Upper lobe of left lung (tissue), 6 donors: ENCODE data around the gene PTPN11. TPM values are rescaled to one million over a fixed set of nuclear protein-coding genes. Genes with fewer than 3 reads are reported as not detected.
"Not testable (repeated sequence)": the region's sequence is repeated elsewhere in the genome, so short reads cannot be mapped to it uniquely, and the experiment has no call there.

ENCODE experiments used
- ATAC-seq, 2 donors: fragments of 200-7000 bp; cut with Tn5 transposase; one replicate each; pipeline ENCODE4 v1.9.1; 2022; ENCODE audit warnings: mild to moderate bottlenecking in 2 of 2, moderate library complexity in 2 of 2; ENCODE audit not compliant: low FRiP score in 2 of 2
- DNase-seq, 2 donors: peaks; one replicate each; pipeline ENCODE4 v3.0.0-alpha.2; 2019 to 2020
- H3K27ac ChIP-seq, 4 donors: fragments of 200-600 bp; sonication (generic); one replicate each; pipeline ENCODE4 v1.5.1; 2016 to 2019
- H3K27me3 ChIP-seq, 4 donors: fragments of 200-600 bp; sonication (generic); one replicate each; pipeline ENCODE4 v1.5.1; 2017 to 2019
- H3K36me3 ChIP-seq, 4 donors: fragments of 200-600 bp; sonication (generic); one replicate each; pipeline ENCODE4 v1.5.1; 2016 to 2019
- H3K4me1 ChIP-seq, 4 donors: fragments of 200-600 bp; sonication (generic); one replicate each; pipeline ENCODE4 v1.5.1; 2018 to 2019
- H3K4me3 ChIP-seq, 4 donors: fragments of 200-600 bp; sonication (generic); one replicate each; pipeline ENCODE4 v1.5.1; 2017 to 2019; ENCODE audit warnings: mild to moderate bottlenecking in 2 of 4, moderate library complexity in 1 of 4
- H3K9me3 ChIP-seq, 4 donors: fragments of 200-600 bp; sonication (generic); one replicate each; pipeline ENCODE4 v1.5.1; 2018 to 2019
- EP300 ChIP-seq, 4 donors: sonication (generic); formaldehyde crosslinking; IDR thresholded peaks; one replicate each; pipeline ENCODE4 v1.5.1; 2017; ENCODE audit warnings: antibody characterized with exemption in 4 of 4, control low read depth in 2 of 4
- POLR2A ChIP-seq, 4 donors: fragments of 450-650 bp; IDR thresholded peaks; one replicate each; pipeline ENCODE4 v1.5.1; 2016 to 2017; ENCODE audit warnings: antibody characterized with exemption in 4 of 4, mild to moderate bottlenecking in 2 of 4
- POLR2AphosphoS5 ChIP-seq, 2 donors: sonication (generic); formaldehyde crosslinking; IDR thresholded peaks; one replicate each; pipeline ENCODE4 v1.5.1; 2017; ENCODE audit warnings: antibody characterized with exemption in 2 of 2
- WGBS, 2 donors: methylation state at CpG; one replicate each; pipeline ENCODE4 v1.1.5; 2017 to 2018; 5-methylcytosine and 5-hydroxymethylcytosine counted together
- total RNA-seq, 6 donors: library from RNA; depleted of rRNA in 4 of 6; stranded (reverse); fragments of >200 nt in 4 of 6; gene quantifications; one replicate each; pipeline versions ENCODE4 v1.1.0 to v1.2.1, GENCODE V29; 2016 to 2021
- TF ChIP-seq, protein P1 (sequence below), 6 experiments: fragments of 450-650 bp in 4 of 6; fragments of 200-600 bp in 2 of 6; sonication (generic) in 2 of 6; IDR thresholded peaks; one replicate each; pipeline ENCODE4 v1.5.1; 2016 to 2019; ENCODE audit warnings: antibody characterized with exemption in 6 of 6
- donor health status: DM: no; HTN: no; CAD: no; lungs with moderate emphysema.
- donor health status: DM: no; HTN: yes; CAD: no; lungs with severe emphysema.

PTPN11 gene
- total RNA-seq, 6 donors from 2014 or later: 52.0 to 99.1 (median 84.5) TPM

- Histone ChIP-seq H3K4me3 (no peak overlapping the region), H3K27me3 (no peaks in the 10 kb centered on the region), H3K36me3 (no peaks in the 10 kb centered on the region), H3K27ac (no peak overlapping the region), H3K9me3 (no peaks in the 10 kb centered on the region), H3K4me1 (peaks cover 0 to 5% (median 0%) of the 10 kb centered on the region in 4 donors)
- DNase-seq (no peak), ATAC-seq (no peak)
- TF ChIP-seq POLR2AphosphoS5 (IDR thresholded peaks at IDR 0.05) (no peak), EP300 (IDR thresholded peaks at IDR 0.05) (no peak), POLR2A (IDR thresholded peaks at IDR 0.05) (no peak)
- TF ChIP-seq, protein P1, sequence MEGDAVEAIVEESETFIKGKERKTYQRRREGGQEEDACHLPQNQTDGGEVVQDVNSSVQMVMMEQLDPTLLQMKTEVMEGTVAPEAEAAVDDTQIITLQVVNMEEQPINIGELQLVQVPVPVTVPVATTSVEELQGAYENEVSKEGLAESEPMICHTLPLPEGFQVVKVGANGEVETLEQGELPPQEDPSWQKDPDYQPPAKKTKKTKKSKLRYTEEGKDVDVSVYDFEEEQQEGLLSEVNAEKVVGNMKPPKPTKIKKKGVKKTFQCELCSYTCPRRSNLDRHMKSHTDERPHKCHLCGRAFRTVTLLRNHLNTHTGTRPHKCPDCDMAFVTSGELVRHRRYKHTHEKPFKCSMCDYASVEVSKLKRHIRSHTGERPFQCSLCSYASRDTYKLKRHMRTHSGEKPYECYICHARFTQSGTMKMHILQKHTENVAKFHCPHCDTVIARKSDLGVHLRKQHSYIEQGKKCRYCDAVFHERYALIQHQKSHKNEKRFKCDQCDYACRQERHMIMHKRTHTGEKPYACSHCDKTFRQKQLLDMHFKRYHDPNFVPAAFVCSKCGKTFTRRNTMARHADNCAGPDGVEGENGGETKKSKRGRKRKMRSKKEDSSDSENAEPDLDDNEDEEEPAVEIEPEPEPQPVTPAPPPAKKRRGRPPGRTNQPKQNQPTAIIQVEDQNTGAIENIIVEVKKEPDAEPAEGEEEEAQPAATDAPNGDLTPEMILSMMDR (IDR thresholded peaks at IDR 0.05): no peak
These were observed 21.0 kb downstream of the PTPN11 start for GRCh38 chr12:112439769-112440168.

DNA sequence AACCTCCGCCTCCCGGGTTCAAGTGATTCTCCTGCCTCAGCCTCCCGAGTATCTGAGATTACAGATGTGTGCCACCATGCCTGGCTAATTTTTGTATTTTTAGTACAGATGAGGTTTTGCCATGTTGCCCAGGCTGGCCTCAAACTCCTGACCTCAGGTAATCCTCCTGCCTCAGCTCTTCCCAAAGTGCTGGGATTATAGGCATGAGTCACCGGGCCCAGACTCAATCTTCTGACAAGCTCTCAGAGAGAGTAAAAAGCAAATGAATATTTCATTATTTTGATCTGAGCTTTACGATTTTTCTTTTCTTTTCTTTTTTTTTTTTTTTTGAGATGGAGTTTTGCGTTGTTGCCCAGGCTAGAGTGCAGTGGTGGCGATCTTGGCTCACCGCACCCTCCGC, 21.9 kb downstream of the PTPN11 start:
- H3K9me3 ChIP-seq, H3K27me3 ChIP-seq, ATAC-seq, H3K36me3 ChIP-seq, DNase-seq, H3K4me1 ChIP-seq, H3K4me3 ChIP-seq, H3K27ac ChIP-seq: not testable (repeated sequence)
- 97% methylated on average over 9 of the region's 9 CpGs for WGBS, 2 donors

DNA sequence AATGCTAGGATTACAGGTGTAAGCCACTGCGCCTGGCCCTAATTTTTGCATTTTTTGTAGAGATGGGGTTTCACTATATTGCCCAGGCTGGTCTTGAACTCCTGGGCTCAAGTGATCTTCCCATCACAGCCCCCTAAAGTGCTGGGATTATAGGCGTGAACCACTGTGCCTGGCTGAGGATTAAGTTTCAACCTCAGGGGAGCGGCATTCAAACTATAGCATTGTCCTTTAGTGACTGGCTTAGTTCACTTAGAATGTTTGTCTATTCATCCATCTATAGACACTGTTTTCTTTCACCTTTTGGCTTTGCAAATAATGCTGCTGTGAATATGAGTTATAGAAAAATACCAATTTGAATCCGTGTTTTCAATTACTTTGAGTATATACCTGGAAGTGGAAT, 25.2 kb downstream of the PTPN11 start:
- 89 to 93% methylated on average over 4 of the region's 4 CpGs for WGBS, 2 donors
- no peaks in the 10 kb centered on the region for H3K27me3 ChIP-seq
- peaks cover 2 to 30% (median 10%) of the 10 kb centered on the region in 4 donors for H3K36me3 ChIP-seq
- peaks cover 0 to 6% (median 0%) of the 10 kb centered on the region in 4 donors for H3K4me1 ChIP-seq
- H3K27ac ChIP-seq: no peak overlapping the region
- no peak overlapping the region for H3K4me3 ChIP-seq
- no peak for ATAC-seq
- DNase-seq: no peak
- TF ChIP-seq POLR2AphosphoS5 (IDR thresholded peaks at IDR 0.05) (no peak), EP300 (IDR thresholded peaks at IDR 0.05) (no peak), POLR2A (IDR thresholded peaks at IDR 0.05) (no peak)
- TF ChIP-seq, protein P1 (IDR thresholded peaks at IDR 0.05): no peak
- no peaks in the 10 kb centered on the region for H3K9me3 ChIP-seq

DNA sequence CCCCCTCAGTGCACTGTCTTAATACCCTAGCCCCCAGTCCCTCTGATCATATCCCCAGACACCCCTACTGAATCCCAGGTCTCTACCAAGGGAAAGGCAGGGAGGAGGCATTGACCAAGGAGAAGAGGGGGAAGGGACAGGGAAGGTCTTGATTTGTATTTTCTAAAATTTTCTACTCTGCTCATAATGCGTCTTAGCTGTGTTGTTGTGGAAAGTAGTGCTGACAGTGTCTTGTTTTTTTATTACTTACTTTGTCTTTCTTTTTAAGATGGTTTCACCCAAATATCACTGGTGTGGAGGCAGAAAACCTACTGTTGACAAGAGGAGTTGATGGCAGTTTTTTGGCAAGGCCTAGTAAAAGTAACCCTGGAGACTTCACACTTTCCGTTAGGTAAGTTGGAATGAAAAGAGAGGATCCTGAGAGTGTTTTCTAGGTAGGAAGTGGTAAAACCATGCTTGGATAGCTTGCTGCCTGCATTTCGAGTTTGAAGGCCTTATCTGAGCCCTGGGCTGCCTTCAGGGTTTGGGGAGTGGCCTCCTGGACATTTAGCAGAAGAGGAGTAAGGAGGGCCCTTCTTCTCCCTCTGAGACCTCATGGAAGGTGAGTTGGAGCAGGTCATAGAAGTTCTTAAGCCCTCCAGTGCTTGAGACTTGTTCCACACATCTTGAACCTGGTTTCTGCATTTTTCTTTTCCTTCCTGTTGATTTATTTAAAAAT, 27.4 kb downstream of the PTPN11 start:
- Histone ChIP-seq H3K27me3 (no peaks in the 10 kb centered on the region), H3K36me3 (peaks cover 6 to 52% (median 25%) of the 10 kb centered on the region in 4 donors), H3K27ac (no peak overlapping the region), H3K4me1 (peaks cover 0 to 6% (median 0%) of the 10 kb centered on the region in 4 donors), H3K9me3 (no peaks in the 10 kb centered on the region), H3K4me3 (no peak overlapping the region)
- TF ChIP-seq, protein P1 (IDR thresholded peaks at IDR 0.05): no peak
- TF ChIP-seq EP300 (IDR thresholded peaks at IDR 0.05) (no peak), POLR2A (IDR thresholded peaks at IDR 0.05) (no peak), POLR2AphosphoS5 (IDR thresholded peaks at IDR 0.05) (no peak)
- no peak for DNase-seq
- ATAC-seq: no peak
- 75 to 87% methylated on average over 3 of the region's 3 CpGs for WGBS, 2 donors

GRCh38 chr12:112447106-112447505, 28.4 kb downstream of the PTPN11 start:
- DNase-seq (no peak), ATAC-seq (no peak)
- Histone ChIP-seq H3K27ac (no peak overlapping the region), H3K27me3 (no peaks in the 10 kb centered on the region), H3K9me3 (no peaks in the 10 kb centered on the region), H3K4me1 (peaks cover 0 to 6% (median 0%) of the 10 kb centered on the region in 4 donors), H3K4me3 (no peak overlapping the region), H3K36me3 (peaks cover 6 to 62% (median 28%) of the 10 kb centered on the region in 4 donors)
- WGBS, 2 donors: 51 to 59% methylated on average over 3 of the region's 3 CpGs
- TF ChIP-seq, protein P1 (IDR thresholded peaks at IDR 0.05): no peak
- TF ChIP-seq POLR2A (IDR thresholded peaks at IDR 0.05) (no peak), EP300 (IDR thresholded peaks at IDR 0.05) (no peak), POLR2AphosphoS5 (IDR thresholded peaks at IDR 0.05) (no peak)
